GM18858 (cell line): ENCODE data around the gene KLF16.

Experiments used
- ATAC-seq: cut with Tn5 transposase; IDR thresholded peaks from one replicate; pipeline ENCODE4 v1.9.1; 2021; ENCODE audit not compliant: unreplicated experiment

Gene KLF16

DNA sequence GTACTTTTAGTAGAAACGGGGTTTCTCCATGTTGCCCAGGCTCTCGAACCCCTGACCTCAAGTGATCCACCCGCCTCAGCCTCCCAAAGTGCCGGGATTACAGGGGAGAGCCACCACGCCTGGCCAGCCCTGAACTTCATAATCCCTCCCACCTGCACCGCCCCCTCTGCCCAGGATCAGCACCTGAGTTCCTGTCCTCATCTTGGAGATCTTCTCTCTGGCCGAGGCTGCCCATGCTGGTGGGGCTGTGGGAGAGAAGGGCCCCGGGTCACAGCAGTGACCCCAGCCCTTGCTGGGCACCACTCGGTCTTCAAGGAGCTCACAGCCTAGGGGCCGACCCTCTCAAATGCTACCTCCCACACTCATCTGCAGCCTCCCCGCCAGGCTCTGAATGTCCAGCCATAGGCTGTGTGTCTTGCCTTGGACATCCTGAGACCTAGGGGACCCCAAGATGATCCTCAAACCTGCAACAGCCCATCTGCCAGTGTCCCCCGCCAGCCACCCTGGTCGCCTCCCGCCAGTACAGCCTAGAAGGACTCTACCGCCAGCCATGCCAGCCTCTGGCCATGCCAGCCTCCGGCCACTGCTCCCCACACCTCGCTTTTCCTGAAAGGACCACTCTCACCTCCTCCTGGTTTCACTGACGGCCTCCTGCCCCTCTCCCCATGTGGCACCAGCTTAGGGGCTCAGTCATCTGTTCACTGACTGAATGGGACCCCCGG, 52.8 kb downstream of the KLF16 start:
- no peak for ATAC-seq

DNA sequence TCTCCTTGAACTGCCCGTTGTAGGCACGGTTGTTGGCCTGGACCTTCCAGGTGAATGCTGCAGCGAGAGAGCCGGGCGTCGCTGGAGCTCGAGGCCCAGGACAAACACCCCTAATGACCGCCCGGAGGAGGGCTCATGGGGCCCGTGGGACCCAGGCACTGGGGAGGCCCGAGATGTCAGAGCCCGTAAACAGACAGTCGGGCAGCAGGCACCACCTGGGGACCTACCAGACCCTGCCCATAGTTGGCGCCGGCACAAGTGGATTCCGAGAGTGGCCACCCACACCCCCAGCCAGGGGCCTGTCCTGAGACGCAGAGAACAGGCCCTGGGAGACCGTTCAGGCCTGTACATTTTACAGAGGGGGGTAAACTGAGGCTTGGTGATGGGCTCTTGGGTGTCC, 53.7 kb downstream of the KLF16 start:
- ATAC-seq: no peak

DNA sequence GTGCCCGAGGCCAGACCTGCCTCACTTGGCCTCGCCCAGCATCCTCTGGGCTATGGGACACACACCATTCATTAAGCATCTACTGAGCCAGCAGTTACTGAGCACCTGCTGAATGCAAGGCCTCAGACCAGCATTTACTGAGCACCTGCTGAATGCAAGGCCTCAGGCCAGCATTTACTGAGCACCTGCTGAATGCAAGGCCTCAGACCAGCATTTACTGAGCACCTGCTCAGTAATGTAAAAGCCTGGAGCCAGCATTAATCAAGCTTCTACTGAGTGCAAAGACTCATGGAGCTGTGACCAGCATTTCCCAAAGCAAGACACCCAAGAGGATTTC, 55.0 kb downstream of the KLF16 start:
- no peak for ATAC-seq

DNA sequence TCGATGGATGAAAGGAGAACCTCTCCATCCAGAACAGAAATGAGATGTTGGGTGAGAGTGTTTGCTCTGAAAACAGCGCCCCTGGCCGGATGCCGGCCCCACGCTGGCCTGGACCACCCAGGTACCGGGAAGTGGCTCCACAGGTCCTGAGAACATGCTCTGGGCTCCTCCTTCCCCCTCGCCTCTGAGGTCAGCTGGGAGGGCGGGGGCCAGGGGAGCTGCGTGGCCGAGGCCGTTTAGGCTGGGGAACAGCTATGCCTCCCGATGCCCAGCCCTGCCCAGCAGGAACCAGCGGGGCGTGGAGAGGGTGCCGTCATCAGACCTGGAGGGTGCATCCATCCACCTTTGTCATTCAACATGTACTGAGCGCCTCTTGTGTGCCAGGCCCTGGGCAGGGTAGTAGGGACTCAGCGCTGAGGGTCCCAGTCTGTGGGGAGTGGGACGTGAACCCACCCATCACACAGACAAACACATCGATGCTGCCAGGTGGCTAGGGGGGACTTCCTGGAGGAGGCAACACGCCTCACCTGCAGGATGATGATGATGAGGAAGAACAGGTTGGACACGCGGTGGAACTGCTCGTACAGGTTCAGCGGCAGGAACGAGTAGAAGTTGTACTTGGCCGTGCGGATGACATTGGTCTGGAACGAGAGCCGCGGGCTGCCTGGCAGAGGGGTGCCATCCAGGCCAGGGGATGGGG, 55.5 kb downstream of the KLF16 start:
- ATAC-seq: no peak

DNA sequence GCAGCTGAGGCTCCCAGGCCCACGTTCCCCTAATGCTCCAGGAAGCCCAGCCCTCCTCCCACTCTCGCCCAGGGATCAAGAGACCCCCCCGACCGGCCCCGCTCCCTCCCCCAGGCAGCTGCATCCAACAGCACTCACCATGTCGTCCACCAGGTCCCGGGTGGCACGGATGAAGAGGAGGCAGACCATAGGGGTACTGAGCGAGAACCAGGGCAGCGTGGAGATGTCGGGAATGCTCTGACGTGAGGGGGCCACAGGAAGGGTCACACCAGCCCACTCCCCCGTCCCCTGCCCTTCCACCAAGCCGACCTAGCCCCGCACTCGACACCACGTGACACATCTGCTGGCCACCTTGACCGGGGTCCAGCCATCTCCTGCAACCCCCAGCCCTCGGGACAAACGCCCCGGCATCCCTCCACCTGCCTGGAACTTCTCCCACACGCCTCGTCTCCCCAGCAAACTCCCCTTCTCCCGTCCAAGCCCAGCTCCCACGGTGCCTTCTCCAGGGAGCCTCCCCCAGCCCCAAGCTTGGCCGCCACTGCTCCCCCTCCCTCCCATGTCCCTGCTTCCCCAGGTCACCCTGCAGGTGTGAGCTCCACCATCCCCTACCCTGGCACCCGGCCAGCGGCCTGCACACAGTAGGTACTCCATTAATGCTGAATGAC, 56.2 kb downstream of the KLF16 start:
- ATAC-seq: no peak

DNA sequence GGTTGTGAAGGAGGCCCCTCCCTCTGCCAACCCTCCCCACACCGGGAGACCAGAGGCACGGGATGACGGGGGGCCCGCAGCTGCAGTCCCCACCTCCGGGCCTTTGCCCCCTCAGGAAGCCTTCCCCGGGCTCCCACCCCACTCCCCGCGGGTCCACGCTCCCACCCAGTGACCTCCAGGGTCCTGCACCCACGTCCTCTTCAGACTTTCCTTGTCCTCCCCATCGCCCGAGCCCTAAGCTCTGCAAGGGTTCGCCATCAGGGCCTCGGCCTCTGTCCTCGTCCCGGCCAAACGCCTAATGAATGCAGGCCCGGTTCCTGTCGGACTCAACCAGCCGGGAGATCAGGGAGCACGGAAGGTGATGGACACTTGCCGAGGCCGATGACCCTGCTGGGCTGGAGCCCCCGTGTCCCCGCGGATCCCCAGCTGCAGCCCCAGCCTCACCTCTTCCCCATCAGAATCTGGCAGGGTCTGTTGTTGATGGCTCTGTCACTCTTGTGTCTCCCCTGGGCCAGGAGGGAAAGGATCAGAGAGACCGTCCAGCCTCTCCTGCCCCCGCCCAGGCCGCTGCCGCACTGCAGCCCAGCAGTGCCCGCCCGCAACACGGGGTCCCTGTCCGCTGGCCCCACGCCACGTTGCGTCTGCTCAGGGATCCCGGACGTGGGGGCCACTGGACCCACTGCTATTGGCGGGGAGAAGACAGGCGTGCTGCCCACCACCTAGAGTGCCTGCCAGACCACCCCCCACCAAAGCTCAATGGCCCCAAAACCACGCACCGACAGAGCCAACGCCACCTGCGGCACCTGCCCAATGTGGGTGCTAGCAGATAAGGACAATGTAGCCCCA, 57.0 kb downstream of the KLF16 start:
- ATAC-seq: no peak

DNA sequence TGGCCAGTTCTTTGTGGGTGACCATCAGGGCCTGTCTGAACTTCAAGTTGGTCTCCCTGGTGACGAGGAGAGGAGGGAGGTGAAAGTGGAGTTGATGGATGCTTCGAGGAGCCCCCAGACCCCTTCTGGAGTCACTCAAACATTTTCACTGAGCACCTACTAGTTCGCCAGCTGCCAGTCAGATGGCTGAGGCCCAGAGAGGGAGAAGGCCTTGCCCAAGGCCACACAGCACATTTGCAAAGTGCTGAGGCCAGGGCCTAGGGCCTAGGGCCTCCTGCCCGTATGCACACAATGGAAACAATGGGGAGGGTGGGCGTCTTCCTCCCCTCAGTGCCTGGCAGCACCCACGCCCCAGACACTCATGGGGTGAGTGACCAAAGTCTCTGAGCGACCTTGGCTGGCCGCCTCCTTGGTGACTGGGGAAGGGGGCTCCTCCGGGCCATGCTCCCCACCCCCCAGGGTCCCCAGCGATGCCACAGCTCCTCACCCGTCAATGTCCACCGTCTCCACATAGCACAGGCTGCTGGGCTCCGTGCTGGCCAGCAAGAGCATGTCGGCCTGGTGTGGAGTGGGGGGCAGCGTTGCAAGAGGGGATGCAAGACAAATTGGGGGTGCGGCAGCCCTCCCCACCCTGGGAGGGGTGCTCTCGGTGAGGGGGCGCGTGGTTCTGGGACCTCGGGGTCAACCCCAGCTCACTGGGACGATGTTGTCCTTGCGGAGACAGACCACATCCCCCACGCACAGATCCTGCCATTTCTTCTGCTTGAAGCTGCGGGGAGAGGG, 57.8 kb downstream of the KLF16 start:
- ATAC-seq: no peak

DNA sequence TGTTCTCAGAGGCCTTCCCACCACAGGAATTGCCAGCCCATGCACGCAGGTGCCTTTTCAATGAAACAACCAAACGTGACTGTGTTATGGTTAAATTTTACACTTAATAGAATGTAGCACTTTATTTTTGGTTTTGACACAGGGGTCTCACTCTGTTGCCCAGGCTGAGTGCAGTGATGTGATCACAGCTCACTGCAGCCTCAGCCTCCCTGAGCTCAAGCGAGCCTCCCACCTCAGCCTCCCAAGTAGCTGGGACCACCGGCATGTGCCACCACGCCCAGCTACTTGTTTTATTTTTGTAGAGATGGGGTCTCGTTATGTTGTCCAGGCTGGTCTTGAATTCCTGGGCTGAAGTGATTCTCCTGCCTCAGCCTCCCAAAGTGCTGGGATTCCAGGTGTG, 58.5 kb downstream of the KLF16 start:
- ATAC-seq: no peak
